GM12872 (cell line): ENCODE results near the gene ZBTB32.

Source experiments
- CTCF ChIP-seq: IDR thresholded peaks from 3 replicates; pipeline ENCODE4 v1.5.1; 2011; ENCODE audit warnings: low read depth, mild to moderate bottlenecking, low read length, moderate library complexity; ENCODE audit not compliant: insufficient read depth

The ZBTB32 gene

DNA sequence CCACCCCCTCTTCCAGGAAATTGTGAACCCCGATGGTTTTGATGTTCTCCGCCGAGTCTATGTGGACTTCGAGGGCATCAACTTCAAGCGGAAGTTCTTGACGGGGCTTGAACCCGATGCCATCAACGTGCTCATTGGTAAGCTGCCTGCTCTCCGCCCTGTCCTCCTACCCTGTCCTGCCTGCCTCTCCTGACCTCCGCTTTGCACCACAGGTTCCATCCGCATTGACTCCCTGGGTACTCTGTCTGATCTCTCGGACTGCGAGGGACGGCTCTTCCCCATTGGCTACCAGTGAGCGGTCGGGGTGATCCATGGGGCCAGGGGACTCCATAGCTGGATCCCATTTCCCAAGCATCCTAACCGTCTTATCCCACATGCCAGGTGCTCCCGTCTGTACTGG, 26.0 kb downstream of the ZBTB32 start:
- no peak for TF ChIP-seq CTCF

- no peak for TF ChIP-seq CTCF
These were observed 27.0 kb downstream of the ZBTB32 start for GRCh38 chr19:35731353-35731752.

GRCh38 chr19:35731779-35732405, 27.5 kb downstream of the ZBTB32 start:
- TF ChIP-seq CTCF, result no peak

DNA sequence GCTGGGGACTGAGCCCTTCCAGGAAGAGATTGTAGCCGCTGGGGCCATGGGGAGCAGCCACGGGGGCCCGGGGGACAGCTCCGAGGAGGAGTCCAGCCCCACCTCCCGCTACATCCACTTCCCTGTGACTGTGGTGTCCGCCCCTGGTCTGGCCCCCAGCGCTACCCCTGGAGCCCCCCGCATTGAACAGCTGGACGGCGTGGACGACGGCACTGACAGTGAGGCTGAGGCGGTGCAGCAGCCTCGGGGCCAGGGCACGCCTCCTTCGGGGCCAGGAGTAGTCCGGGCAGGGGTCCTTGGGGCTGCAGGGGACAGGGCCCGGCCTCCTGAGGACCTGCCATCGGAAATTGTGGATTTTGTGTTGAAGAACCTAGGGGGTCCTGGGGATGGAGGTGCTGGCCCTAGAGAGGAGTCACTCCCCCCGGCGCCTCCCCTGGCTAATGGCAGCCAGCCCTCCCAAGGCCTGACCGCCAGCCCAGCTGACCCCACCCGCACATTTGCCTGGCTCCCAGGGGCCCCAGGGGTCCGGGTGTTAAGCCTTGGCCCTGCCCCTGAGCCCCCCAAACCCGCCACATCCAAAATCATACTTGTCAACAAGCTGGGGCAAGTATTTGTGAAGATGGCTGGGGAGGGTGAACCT, 28.3 kb downstream of the ZBTB32 start:
- TF ChIP-seq CTCF, result no peak

DNA sequence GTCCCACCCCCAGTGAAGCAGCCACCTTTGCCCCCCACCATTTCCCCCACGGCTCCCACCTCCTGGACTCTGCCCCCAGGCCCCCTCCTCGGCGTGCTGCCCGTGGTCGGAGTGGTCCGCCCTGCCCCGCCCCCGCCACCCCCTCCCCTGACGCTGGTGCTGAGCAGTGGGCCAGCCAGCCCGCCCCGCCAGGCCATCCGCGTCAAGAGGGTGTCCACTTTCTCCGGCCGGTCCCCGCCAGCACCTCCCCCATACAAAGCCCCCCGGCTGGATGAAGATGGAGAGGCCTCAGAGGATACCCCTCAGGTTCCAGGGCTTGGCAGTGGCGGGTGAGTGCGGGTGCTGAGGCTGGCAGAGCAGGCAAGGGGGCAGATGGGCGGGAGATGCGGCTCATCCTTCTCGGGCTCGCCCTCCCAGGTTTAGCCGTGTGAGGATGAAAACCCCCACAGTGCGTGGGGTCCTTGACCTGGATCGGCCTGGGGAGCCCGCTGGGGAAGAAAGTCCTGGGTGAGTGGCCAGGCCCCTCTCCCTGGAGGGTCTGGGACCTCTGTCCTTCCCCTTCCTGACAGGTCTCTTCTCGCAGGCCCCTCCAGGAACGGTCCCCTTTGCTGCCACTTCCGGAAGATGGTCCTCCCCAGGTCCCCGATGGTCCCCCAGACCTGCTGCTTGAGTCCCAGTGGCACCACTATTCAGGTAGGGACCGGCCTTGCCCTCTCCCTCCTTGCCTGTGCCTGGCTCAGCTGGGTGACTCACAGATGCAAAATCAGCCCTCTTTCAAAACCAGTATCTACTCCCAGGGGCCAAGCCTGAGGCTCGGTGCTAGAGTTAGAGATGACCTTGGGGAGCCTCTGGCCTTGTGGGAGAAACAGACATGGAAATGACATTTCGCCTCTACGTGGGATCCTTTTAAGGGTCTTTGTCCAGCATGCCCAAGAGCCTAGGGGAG, 29.1 kb downstream of the ZBTB32 start:
- TF ChIP-seq CTCF, result no peak

DNA sequence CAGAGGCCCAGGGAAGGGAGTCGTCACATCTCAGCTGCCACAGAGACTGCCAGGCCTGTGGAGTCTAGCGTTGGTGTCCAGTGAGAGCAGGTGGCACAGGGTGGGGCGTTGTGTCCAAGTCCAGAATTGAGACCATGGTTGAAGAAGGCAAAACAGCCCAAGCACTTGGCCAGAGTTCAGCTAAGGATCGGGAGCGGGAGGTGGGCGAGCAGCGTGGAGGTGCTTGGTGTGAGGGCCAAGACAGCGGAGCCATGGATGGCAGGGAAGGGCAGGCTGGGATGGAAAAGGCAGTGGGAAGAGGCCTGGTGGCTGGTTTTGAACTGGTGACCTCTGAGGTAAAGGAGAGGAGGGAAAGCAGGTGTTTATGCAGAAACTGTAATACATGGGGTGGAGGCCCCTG, 29.9 kb downstream of the ZBTB32 start:
- TF ChIP-seq CTCF, result no peak

- TF ChIP-seq CTCF, result no peak
These were observed 30.5 kb downstream of the ZBTB32 start for GRCh38 chr19:35734889-35735288.
